ENCODE results near the gene SLC49A3.
"Not testable (repeated sequence)": the region's sequence is repeated elsewhere in the genome, so short reads cannot be mapped to it uniquely, and the experiment has no call there.

The SLC49A3 gene

GRCh38 chr4:636628-637159 is 52.3 kb downstream of the SLC49A3 start:
- FAIRE-seq (no peak), DNase-seq (ENCODE audit: extremely low spot score, insufficient read length, low read depth) (no peak)

DNA sequence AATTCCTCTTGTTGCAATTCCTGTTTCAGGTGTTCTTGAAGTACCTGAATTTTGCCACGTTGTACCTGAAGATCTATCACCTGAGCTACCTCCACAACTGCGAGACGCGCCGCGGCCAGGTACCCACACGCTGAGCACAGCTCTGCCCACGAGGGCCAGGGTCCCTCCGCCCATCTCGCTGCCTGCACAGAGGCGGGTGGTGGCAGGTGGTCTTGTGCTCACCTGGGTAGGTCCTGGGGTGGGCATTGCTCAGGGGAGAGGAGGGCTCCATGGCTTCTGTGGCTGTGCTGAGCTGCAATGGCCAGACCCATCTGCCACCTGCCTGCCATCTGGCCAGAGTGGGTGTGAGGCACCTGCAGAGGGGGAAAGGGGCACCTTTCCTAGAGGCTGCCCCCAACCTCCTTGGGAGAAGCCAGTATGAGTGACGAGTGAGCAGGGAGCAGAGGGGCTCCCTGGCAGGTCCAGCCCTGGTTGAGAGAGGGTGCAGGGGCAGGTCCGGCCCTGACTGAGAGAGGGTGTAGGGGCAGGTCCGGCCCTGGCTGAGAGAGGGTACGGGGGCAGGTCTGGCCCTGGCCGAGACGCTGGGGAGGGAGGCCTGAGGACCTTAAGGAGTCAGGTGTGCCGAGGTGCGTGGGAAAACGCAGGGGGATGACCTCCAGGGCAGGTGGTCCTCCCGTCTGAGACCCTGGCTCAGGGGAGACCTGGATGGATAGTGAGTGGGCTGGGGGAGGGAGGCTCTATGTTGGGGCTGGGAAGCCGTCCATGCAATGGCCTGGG is 52.9 kb downstream of the SLC49A3 start:
- FAIRE-seq (no peak), DNase-seq (ENCODE audit: extremely low spot score, insufficient read length, low read depth) (no peak)

GRCh38 chr4:635066-635835 is 53.7 kb downstream of the SLC49A3 start:
- not testable (repeated sequence) for DNase-seq (ENCODE audit: extremely low spot score, insufficient read length, low read depth)

GRCh38 chr4:634599-634985 is 54.4 kb downstream of the SLC49A3 start:
- FAIRE-seq (no peak), DNase-seq (ENCODE audit: extremely low spot score, insufficient read length, low read depth) (no peak)

More at GRCh38 chr4:635066-635835, 53.7 kb downstream of the SLC49A3 start:
- FAIRE-seq, result not testable (repeated sequence)

- DNase-seq (ENCODE audit: extremely low spot score, insufficient read length, low read depth) (no peak), FAIRE-seq (no peak)
These were observed 54.9 kb downstream of the SLC49A3 start for GRCh38 chr4:633976-634598.

- DNase-seq (ENCODE audit: extremely low spot score, insufficient read length, low read depth) (no peak), FAIRE-seq (no peak)
These were observed 55.5 kb downstream of the SLC49A3 start for GRCh38 chr4:633406-633805.

- DNase-seq (ENCODE audit: extremely low spot score, insufficient read length, low read depth) (no peak), FAIRE-seq (no peak)
These were observed 56.0 kb downstream of the SLC49A3 start for GRCh38 chr4:632926-633325.

DNA sequence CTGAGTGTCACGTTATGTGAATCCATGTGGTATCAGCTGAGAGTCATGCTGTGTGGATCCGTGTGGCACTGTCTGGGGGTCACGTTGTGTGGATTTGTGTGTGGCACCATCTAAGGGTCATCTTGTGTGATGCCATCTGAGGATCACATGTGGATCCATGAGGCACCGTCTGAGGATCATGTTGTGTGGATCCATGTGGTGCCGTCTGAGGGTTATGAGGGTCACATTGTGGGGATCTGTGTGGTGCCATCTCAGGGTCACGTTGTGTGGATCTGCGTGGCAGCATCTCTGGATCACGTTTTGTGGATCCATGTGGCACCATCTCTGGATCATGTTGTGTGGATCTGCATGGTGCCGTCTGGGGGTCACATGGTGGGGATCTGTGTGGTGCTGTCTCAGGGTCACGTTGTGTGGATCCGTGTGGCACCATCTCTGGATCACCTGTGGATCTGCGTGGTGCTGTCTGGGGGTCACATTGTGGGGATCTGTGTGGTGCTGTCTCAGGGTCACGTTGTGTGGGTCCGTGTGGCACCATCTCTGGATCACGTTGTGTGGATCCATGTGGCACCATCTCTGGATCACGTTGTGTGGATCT is 56.7 kb downstream of the SLC49A3 start:
- DNase-seq (ENCODE audit: extremely low spot score, insufficient read length, low read depth), result no peak
- no peak for FAIRE-seq
